Measurements from ENCODE around the gene CAPN5. TPM values are rescaled to one million over a fixed set of nuclear protein-coding genes. Genes with fewer than 3 reads are reported as not detected.

CAPN5 gene
- total and polyA plus RNA-seq, 2 of the 13 experiments (the other 11 are each of a cell fraction or from before 2014, with no cell fraction given): 0.27 to 1.2 TPM

DNA sequence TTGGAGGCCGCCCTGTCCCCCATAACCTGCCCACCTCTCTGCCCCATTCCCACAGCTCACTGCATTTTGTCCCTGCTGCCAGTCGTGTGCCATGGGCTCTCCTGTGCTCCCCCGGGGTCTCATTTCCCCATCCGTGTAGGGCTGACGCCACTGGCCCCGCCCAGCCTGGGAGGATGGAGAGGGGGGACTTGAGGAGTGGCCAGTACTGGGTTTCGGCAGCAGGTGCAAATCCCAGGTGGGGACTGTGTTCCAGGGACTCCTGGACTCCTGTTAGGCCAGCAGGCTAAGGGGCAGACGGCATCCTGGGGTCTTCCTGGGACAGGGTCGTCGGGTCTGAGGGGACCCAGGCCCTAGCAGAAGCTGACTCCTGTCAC, 60.1 kb downstream of the CAPN5 start (continued):
- TF ChIP-seq, protein P1, sequence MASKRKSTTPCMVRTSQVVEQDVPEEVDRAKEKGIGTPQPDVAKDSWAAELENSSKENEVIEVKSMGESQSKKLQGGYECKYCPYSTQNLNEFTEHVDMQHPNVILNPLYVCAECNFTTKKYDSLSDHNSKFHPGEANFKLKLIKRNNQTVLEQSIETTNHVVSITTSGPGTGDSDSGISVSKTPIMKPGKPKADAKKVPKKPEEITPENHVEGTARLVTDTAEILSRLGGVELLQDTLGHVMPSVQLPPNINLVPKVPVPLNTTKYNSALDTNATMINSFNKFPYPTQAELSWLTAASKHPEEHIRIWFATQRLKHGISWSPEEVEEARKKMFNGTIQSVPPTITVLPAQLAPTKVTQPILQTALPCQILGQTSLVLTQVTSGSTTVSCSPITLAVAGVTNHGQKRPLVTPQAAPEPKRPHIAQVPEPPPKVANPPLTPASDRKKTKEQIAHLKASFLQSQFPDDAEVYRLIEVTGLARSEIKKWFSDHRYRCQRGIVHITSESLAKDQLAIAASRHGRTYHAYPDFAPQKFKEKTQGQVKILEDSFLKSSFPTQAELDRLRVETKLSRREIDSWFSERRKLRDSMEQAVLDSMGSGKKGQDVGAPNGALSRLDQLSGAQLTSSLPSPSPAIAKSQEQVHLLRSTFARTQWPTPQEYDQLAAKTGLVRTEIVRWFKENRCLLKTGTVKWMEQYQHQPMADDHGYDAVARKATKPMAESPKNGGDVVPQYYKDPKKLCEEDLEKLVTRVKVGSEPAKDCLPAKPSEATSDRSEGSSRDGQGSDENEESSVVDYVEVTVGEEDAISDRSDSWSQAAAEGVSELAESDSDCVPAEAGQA (IDR thresholded peaks at IDR 0.05; ENCODE audit: low read depth): no peak
- TF ChIP-seq, protein P1 (CRISPR knock-in tag; IDR thresholded peaks at IDR 0.05; ENCODE audit: borderline replicate concordance): no peak
- TF ChIP-seq SAP130 (CRISPR knock-in tag; IDR thresholded peaks at IDR 0.05; ENCODE audit: low read depth): no peak
- no peak for TF ChIP-seq CBX2 (IDR thresholded peaks at IDR 0.05; ENCODE audit: low read depth, low read length)
- TF ChIP-seq CBX2 (CRISPR knock-in tag; IDR thresholded peaks at IDR 0.05; ENCODE audit: low read depth): no peak
- TF ChIP-seq, protein P2, sequence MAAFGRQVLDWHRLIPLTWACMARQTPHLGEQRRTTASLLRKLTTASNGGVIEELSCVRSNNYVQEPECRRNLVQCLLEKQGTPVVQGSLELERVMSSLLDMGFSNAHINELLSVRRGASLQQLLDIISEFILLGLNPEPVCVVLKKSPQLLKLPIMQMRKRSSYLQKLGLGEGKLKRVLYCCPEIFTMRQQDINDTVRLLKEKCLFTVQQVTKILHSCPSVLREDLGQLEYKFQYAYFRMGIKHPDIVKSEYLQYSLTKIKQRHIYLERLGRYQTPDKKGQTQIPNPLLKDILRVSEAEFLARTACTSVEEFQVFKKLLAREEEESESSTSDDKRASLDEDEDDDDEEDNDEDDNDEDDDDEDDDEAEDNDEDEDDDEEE (CRISPR knock-in tag; IDR thresholded peaks at IDR 0.05): no peak
- TF ChIP-seq REPIN1 (CRISPR knock-in tag; IDR thresholded peaks at IDR 0.05; ENCODE audit: borderline replicate concordance, low read depth): no peak
- TF ChIP-seq AGO1 (IDR thresholded peaks at IDR 0.05; ENCODE audit: low read depth, low read length, poor library complexity, severe bottlenecking): peak; percentile 23
- no peak for TF ChIP-seq RXRA (CRISPR knock-in tag; IDR thresholded peaks at IDR 0.05)
- TF ChIP-seq ZNF747 (CRISPR knock-in tag; IDR thresholded peaks at IDR 0.05; ENCODE audit: borderline replicate concordance): no peak
- TF ChIP-seq, protein P3, sequence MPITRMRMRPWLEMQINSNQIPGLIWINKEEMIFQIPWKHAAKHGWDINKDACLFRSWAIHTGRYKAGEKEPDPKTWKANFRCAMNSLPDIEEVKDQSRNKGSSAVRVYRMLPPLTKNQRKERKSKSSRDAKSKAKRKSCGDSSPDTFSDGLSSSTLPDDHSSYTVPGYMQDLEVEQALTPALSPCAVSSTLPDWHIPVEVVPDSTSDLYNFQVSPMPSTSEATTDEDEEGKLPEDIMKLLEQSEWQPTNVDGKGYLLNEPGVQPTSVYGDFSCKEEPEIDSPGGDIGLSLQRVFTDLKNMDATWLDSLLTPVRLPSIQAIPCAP (CRISPR knock-in tag; IDR thresholded peaks at IDR 0.05; ENCODE audit: low read depth): no peak
- peak; percentile 43 for TF ChIP-seq RBM39 (IDR thresholded peaks at IDR 0.05; ENCODE audit: low read depth, low read length, poor library complexity, severe bottlenecking)
- TF ChIP-seq KLF15 (CRISPR knock-in tag; IDR thresholded peaks at IDR 0.05; ENCODE audit: borderline replicate concordance): no peak
- TF ChIP-seq SP4 (CRISPR knock-in tag; IDR thresholded peaks at IDR 0.05): 0 out of 2 replicates have a peak, but pooled peaks have one; percentile 41
- TF ChIP-seq TGIF2 (CRISPR knock-in tag; IDR thresholded peaks at IDR 0.05): no peak
- no peak for TF ChIP-seq MTF1 (CRISPR knock-in tag; IDR thresholded peaks at IDR 0.05)
- TF ChIP-seq MAF1 (CRISPR knock-in tag; IDR thresholded peaks at IDR 0.05; ENCODE audit: borderline replicate concordance): no peak
- TF ChIP-seq JARID2 (CRISPR knock-in tag; IDR thresholded peaks at IDR 0.05; ENCODE audit: insufficient replicate concordance): no peak
- TF ChIP-seq GPN1 (CRISPR knock-in tag; IDR thresholded peaks at IDR 0.05; ENCODE audit: borderline replicate concordance): no peak
- TF ChIP-seq SUZ12 (IDR thresholded peaks at IDR 0.05; ENCODE audit: low read depth, low read length): no peak
- peak; percentile 39; the same call in 1 of the 2 replicates for TF ChIP-seq PCBP1 (IDR thresholded peaks at IDR 0.05; ENCODE audit: borderline replicate concordance, low read depth, low read length)
- TF ChIP-seq ZBTB20 (CRISPR knock-in tag; IDR thresholded peaks at IDR 0.05; ENCODE audit: borderline replicate concordance, low read depth): no peak

Measured in HepG2 (cell line).